Measurements from ENCODE around the gene SIK2. TPM values are rescaled to one million over a fixed set of nuclear protein-coding genes. Genes with fewer than 3 reads are reported as not detected.

Gene SIK2
- total RNA-seq, 3 donors from 2014 or later (not counting 1 experiment from before 2014, with no cell fraction given) = 7.1 to 14.3 (median 8.4) TPM

DNA sequence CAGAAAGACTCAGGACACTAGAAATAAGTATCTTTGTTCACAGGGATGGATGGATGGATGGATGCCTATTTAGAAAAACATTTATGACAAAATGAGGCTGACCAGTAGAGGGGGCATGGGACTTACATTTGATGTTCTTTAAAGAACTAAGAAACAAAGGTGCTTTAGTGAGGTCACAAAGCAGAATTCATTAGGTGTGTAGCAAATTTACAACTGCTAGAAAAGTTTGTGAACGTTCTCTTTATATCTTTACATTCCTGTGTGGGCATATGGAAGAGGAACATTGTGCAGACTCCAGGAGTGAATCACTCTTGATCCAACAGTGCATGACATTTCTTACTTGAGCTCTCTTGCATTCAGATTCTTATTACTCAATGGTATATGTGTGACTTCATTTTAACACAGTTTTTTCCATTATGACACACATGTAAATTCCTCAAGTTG, 15.8 kb upstream of the SIK2 start:
- Mint-ChIP-seq H3K36me3 (no peaks in the 10 kb centered on the region), H3K9me3 (no peaks in the 10 kb centered on the region), H3K27me3 (ENCODE audit: low read depth in 2 of 2) (peaks cover 0 to 3% of the 10 kb centered on the region in 2 donors), H3K27ac (no peak overlapping the region), H3K4me3 (no peak overlapping the region), H3K4me1 (no peaks in the 10 kb centered on the region)
- Histone ChIP-seq H3K4me1 (ENCODE audit: control insufficient read depth, insufficient read depth, low read length) (no peaks in the 10 kb centered on the region), H3K27ac (ENCODE audit: low read length) (no peak overlapping the region), H3K27me3 (ENCODE audit: control insufficient read depth, insufficient read depth, low read length) (no peaks in the 10 kb centered on the region), H3K4me3 (ENCODE audit: low read length) (no peak overlapping the region), H3K36me3 (ENCODE audit: control insufficient read depth, insufficient read depth, low read length) (no peaks in the 10 kb centered on the region), H3K9me3 (ENCODE audit: control insufficient read depth, insufficient read depth, low read length) (no peaks in the 10 kb centered on the region)
- intact Hi-C loops (cut with micrococcal nuclease) = loop anchor here (1.0 kb wide), 2 partner anchors 191 to 255 kb away; no protein-coding TSS in a partner anchor
- TF ChIP-seq, protein P1, sequence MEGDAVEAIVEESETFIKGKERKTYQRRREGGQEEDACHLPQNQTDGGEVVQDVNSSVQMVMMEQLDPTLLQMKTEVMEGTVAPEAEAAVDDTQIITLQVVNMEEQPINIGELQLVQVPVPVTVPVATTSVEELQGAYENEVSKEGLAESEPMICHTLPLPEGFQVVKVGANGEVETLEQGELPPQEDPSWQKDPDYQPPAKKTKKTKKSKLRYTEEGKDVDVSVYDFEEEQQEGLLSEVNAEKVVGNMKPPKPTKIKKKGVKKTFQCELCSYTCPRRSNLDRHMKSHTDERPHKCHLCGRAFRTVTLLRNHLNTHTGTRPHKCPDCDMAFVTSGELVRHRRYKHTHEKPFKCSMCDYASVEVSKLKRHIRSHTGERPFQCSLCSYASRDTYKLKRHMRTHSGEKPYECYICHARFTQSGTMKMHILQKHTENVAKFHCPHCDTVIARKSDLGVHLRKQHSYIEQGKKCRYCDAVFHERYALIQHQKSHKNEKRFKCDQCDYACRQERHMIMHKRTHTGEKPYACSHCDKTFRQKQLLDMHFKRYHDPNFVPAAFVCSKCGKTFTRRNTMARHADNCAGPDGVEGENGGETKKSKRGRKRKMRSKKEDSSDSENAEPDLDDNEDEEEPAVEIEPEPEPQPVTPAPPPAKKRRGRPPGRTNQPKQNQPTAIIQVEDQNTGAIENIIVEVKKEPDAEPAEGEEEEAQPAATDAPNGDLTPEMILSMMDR (IDR thresholded peaks at IDR 0.05) = peak; percentile 77
- 38% methylated on average over 1 of the region's 1 CpG for WGBS (ENCODE audit: insufficient coverage)
- peak; percentile 53 to 73 (median 67) for ATAC-seq
- DNase-seq = peak in 1 of 2 donors; percentile 79

DNA sequence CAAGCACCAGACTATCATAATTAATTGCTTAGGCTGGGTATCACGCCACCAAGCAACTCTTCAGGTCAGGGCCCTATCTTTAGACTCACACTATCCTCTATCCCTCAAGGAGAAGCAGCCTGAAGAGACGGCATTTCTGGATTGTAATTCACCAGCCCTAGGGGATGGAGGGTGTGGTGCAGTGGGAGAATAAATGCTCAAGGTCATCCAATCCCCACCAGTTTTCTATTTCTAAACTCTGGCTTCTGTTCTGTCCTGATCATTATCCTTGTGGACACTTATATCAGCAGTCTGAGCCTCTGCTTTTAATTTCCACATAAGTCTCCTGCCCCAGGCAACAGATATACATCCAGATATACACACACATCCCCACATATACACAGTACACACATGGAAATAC, 13.1 kb upstream of the SIK2 start:
- no peaks in the 10 kb centered on the region for H3K27me3 ChIP-seq (ENCODE audit: control insufficient read depth, insufficient read depth, low read length)
- intact Hi-C loops (cut with micrococcal nuclease) = no loop called here
- Mint-ChIP-seq H3K27ac (no peak overlapping the region), H3K27me3 (ENCODE audit: low read depth in 2 of 2) (peaks cover 0 to 3% of the 10 kb centered on the region in 2 donors), H3K36me3 (no peaks in the 10 kb centered on the region), H3K9me3 (no peaks in the 10 kb centered on the region), H3K4me1 (no peaks in the 10 kb centered on the region), H3K4me3 (no peak overlapping the region)
- no peaks in the 10 kb centered on the region for H3K9me3 ChIP-seq (ENCODE audit: control insufficient read depth, insufficient read depth, low read length)
- no peaks in the 10 kb centered on the region for H3K4me1 ChIP-seq (ENCODE audit: control insufficient read depth, insufficient read depth, low read length)
- H3K27ac ChIP-seq (ENCODE audit: low read length) = no peak overlapping the region
- TF ChIP-seq, protein P1 (IDR thresholded peaks at IDR 0.05) = no peak
- DNase-seq (no peak), ATAC-seq (peak in 1 of 3 donors; percentile 28)
- WGBS (ENCODE audit: insufficient coverage) = no CpG with 5 or more reads among the region's 2 CpGs
- no peak overlapping the region for H3K4me3 ChIP-seq (ENCODE audit: low read length)
- H3K36me3 ChIP-seq (ENCODE audit: control insufficient read depth, insufficient read depth, low read length) = no peaks in the 10 kb centered on the region

DNA sequence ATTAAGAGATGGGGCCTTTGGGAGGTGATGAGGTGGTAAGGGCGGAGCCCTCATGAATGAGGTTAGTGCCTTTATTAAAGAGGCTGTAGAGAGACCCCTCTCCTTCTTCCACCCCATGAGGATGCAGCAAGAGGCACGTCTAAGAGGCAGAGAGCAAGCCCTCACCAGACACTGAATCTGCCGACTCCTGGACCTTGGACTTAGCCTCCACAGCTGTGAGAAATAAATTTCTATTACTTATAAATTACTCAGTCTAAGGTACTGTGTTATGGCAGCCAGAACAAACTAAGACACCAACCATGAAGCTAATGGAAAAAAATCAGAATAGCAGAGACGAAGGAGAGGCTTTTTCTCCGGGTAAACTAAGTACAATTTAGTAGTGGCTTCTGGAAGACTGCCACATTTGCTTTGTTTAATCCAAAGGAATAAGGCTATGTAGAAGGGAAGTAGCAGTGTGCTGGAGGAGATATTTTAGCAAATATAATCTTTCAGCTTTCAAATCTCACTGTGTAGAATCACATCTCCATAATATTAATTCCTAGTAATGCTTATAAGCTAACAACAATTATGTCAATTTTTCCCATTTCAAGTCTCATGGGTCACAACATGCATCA, 12.3 kb upstream of the SIK2 start:
- no peak for ATAC-seq

More for the DNA sequence above, 12.3 kb upstream of the SIK2 start:
- H3K4me1 Mint-ChIP-seq = no peaks in the 10 kb centered on the region
- no peak for DNase-seq
- H3K36me3 Mint-ChIP-seq = no peaks in the 10 kb centered on the region
- H3K4me1 ChIP-seq (ENCODE audit: control insufficient read depth, insufficient read depth, low read length) = no peaks in the 10 kb centered on the region
- no peaks in the 10 kb centered on the region for H3K9me3 ChIP-seq (ENCODE audit: control insufficient read depth, insufficient read depth, low read length)
- no peak overlapping the region for H3K27ac Mint-ChIP-seq
- TF ChIP-seq, protein P1 (IDR thresholded peaks at IDR 0.05) = no peak
- H3K36me3 ChIP-seq (ENCODE audit: control insufficient read depth, insufficient read depth, low read length) = no peaks in the 10 kb centered on the region
- H3K4me3 ChIP-seq (ENCODE audit: low read length) = no peak overlapping the region
- no peaks in the 10 kb centered on the region for H3K27me3 ChIP-seq (ENCODE audit: control insufficient read depth, insufficient read depth, low read length)
- intact Hi-C loops (cut with micrococcal nuclease) = no loop called here
- H3K9me3 Mint-ChIP-seq = no peaks in the 10 kb centered on the region
- H3K27ac ChIP-seq (ENCODE audit: low read length) = no peak overlapping the region
- 89% methylated on average over 2 of the region's 5 CpGs for WGBS (ENCODE audit: insufficient coverage)
- peaks cover 0 to 3% of the 10 kb centered on the region in 2 donors for H3K27me3 Mint-ChIP-seq (ENCODE audit: low read depth in 2 of 2)
- no peak overlapping the region for H3K4me3 Mint-ChIP-seq

All from natural killer cell (primary cell).